Colonic mucosa (tissue), 4 donors: ENCODE data around the gene SPTAN1. TPM values are rescaled to one million over a fixed set of nuclear protein-coding genes. Genes with fewer than 3 reads are reported as not detected.
A peak's percentile ranks its signal among the peaks of the same experiment; 100 is the strongest.
"Not testable (repeated sequence)": the region's sequence is repeated elsewhere in the genome, so short reads cannot be mapped to it uniquely, and the experiment has no call there.

Source experiments
- DNase-seq: peaks from one replicate; pipeline ENCODE4 v3.0.0-alpha.2; 2020
- H3K27ac ChIP-seq: fragments of 200-600 bp; one replicate; pipeline ENCODE4 v1.8.0; 2021
- H3K27me3 ChIP-seq: fragments of 200-600 bp; one replicate; pipeline ENCODE4 v1.8.0; 2021
- H3K36me3 ChIP-seq: fragments of 200-600 bp; one replicate; pipeline ENCODE4 v1.8.0; 2021
- H3K4me1 ChIP-seq: fragments of 200-600 bp; one replicate; pipeline ENCODE4 v1.8.0; 2021; ENCODE audit warnings: mild to moderate bottlenecking
- H3K4me3 ChIP-seq: fragments of 200-600 bp; one replicate; pipeline ENCODE4 v1.8.0; 2021
- H3K9ac ChIP-seq, 2 donors: one replicate each; pipeline ENCODE4 v1.7.0; 2013; ENCODE audit warnings: control low read depth in 2 of 2, low read depth in 2 of 2, low read length in 2 of 2
- H3K9me3 ChIP-seq: fragments of 200-600 bp; one replicate; pipeline ENCODE4 v1.8.0; 2021
- intact Hi-C: fragments of 100-400 bp; cut with DNase I; formaldehyde crosslinking; loops from one replicate; pipeline ENCODE4 v1.14.1; 2022
- total RNA-seq, 2 donors: library from RNA; stranded (reverse); fragmentation: NEBNext Ultra II Directional in 1 of 2; extraction: Animal tissue kit (Norgen Biotek cat#: 25700) in 1 of 2; gene quantifications; one replicate each; pipeline ENCODE4 v1.2.1, GENCODE V29; 2021
- TF ChIP-seq, protein P1 (sequence below): fragments of 200-600 bp; IDR thresholded peaks from one replicate; pipeline ENCODE4 v1.8.0; 2022; ENCODE audit warnings: antibody characterized with exemption, mild to moderate bottlenecking
- donor health status: healthy.
- donor health status: DM: no; HTN: no; CAD: no.
- donor health status: DM: no; HTN: no; CAD: no.

SPTAN1 gene
- total RNA-seq, 2 donors from 2014 or later: 263 to 282 TPM

DNA sequence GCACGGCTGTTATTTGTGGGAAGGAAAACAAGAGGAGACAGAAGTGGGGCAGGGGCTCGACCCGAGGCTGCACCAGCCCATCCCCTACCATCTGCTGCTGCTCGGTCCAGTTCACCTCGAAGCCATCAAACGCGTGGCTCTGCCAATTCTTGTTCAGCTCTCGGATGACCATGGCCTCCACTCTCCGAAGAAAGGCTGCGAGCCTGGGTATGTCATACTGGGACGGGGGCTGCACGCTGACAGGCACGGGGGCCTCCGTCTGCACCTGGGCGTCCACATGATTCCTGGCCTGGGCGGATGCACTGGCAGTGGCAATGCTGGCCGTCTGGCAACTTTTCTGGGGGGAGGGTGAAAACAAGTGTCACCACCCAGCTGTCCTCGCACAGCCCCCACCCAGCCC, 88.2 kb downstream of the SPTAN1 start:
- Histone ChIP-seq H3K36me3 (no peaks in the 10 kb centered on the region), H3K4me3 (no peak overlapping the region), H3K27me3 (no peaks in the 10 kb centered on the region), H3K9me3 (no peaks in the 10 kb centered on the region), H3K27ac (no peak overlapping the region), H3K9ac (no peak overlapping the region), H3K4me1 (no peaks in the 10 kb centered on the region)
- intact Hi-C loops: no loop called here
- DNase-seq: no peak
- TF ChIP-seq, protein P1, sequence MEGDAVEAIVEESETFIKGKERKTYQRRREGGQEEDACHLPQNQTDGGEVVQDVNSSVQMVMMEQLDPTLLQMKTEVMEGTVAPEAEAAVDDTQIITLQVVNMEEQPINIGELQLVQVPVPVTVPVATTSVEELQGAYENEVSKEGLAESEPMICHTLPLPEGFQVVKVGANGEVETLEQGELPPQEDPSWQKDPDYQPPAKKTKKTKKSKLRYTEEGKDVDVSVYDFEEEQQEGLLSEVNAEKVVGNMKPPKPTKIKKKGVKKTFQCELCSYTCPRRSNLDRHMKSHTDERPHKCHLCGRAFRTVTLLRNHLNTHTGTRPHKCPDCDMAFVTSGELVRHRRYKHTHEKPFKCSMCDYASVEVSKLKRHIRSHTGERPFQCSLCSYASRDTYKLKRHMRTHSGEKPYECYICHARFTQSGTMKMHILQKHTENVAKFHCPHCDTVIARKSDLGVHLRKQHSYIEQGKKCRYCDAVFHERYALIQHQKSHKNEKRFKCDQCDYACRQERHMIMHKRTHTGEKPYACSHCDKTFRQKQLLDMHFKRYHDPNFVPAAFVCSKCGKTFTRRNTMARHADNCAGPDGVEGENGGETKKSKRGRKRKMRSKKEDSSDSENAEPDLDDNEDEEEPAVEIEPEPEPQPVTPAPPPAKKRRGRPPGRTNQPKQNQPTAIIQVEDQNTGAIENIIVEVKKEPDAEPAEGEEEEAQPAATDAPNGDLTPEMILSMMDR: no peak

DNA sequence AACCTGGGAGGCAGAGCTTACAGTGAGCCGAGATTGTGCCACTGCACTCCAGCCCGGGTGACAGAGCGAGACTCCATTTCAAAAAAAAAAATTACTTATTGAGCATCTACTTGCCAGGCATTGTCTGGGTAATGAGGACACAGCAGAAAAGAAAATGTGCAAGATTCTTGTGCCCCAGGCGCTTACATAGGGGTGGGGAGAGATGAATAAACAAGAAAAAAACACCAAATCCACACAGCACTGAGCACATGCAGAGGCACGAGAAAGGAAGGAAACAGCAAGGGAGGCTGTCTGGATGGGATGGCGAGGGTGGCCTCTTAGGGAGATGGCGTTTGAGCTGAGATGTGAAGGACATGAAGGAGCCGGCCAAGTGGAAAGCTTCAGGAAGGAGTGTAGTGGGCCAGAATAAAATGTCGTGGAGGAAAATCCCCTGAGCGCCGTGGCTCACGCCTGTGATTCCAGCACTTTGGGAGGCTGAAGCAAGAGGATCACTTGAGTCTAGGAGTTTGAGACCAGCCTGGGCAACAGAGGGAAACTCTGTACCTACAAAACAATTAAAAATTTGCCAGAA, 90.4 kb downstream of the SPTAN1 start:
- Histone ChIP-seq H3K9ac (no peak overlapping the region), H3K27me3 (no peaks in the 10 kb centered on the region), H3K27ac (no peak overlapping the region), H3K9me3 (no peaks in the 10 kb centered on the region), H3K36me3 (no peaks in the 10 kb centered on the region), H3K4me3 (no peak overlapping the region), H3K4me1 (no peaks in the 10 kb centered on the region)
- TF ChIP-seq, protein P1: no peak
- intact Hi-C loops: no loop called here
- no peak for DNase-seq

- H3K4me1 ChIP-seq: no peaks in the 10 kb centered on the region
- no peaks in the 10 kb centered on the region for H3K27me3 ChIP-seq
- H3K4me3 ChIP-seq: no peak overlapping the region
- TF ChIP-seq, protein P1: no peak
- DNase-seq: no peak
- H3K36me3 ChIP-seq: no peaks in the 10 kb centered on the region
- H3K27ac ChIP-seq: no peak overlapping the region
- H3K9me3 ChIP-seq: no peaks in the 10 kb centered on the region
- no peak overlapping the region for H3K9ac ChIP-seq
- intact Hi-C loops: no loop called here
Measured at GRCh38 chr9:128643519-128644300, 91.3 kb downstream of the SPTAN1 start.

DNA sequence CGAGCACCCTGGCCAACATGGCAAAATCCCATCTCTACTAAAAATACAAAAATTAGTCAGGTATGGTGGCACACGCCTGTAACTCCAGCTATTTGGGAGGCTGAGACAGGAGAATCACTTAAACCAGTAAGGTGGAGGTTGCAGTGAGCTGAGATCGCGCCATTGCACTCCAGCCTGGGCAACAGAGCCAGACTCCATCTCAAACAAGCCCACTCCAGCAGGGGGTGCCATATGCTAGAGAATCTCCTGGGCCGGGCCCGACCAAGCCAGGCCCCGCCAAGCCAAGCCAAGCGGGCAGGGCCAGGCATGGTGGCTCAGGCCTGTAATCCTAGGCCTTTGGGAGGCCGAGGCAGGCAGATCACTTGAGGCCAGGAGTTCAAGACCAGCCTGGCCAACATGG, 95.8 kb downstream of the SPTAN1 start:
- H3K36me3 ChIP-seq, H3K27me3 ChIP-seq, H3K27ac ChIP-seq, H3K4me3 ChIP-seq, H3K9ac ChIP-seq, H3K9me3 ChIP-seq, intact Hi-C loops, H3K4me1 ChIP-seq: not testable (repeated sequence)
- TF ChIP-seq, protein P1: peak; percentile 17
- DNase-seq: peak; percentile 53

DNA sequence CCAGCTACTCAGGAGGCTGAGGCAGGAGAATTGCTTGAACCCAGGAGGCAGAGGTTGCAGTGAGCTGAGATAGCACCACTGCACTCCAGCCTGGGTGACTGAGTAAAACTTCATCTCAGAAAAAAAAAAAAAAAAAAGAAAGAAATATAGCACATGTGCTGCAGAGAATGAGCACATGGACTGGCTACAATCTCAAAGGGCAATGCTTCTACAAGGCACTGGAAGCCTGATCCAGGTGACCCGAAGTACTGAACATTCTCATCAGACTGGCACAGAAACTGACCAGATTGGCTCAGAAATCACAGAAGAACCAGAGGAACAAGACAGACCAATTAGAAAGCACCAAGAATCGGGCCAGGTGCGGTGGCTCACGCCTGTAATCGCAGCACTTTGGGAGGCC, 99.4 kb downstream of the SPTAN1 start:
- intact Hi-C loops: no loop called here

More for the DNA sequence above, 99.4 kb downstream of the SPTAN1 start:
- Histone ChIP-seq H3K27me3 (no peaks in the 10 kb centered on the region), H3K4me3 (no peak overlapping the region), H3K9ac (no peak overlapping the region), H3K9me3 (no peaks in the 10 kb centered on the region), H3K4me1 (no peaks in the 10 kb centered on the region), H3K27ac (no peak overlapping the region), H3K36me3 (no peaks in the 10 kb centered on the region)
- TF ChIP-seq, protein P1: no peak
- no peak for DNase-seq
